Muscle layer of duodenum (tissue), 2 donors: ENCODE measurements around the gene ZFP57.

Experiments used
- H3K27ac ChIP-seq: one replicate; pipeline ENCODE4 v1.7.0; 2013; ENCODE audit warnings: mild to moderate bottlenecking, low read length
- H3K27me3 ChIP-seq: one replicate; pipeline ENCODE4 v1.7.0; 2013; ENCODE audit warnings: low read depth, mild to moderate bottlenecking, control low read depth, low read length
- H3K36me3 ChIP-seq, 2 donors: one replicate each; pipeline ENCODE4 v1.7.0; 2013; ENCODE audit warnings: low read length in 2 of 2, control low read depth in 1 of 2, mild to moderate bottlenecking in 1 of 2; ENCODE audit not compliant: insufficient read depth in 2 of 2, control insufficient read depth in 1 of 2
- H3K4me1 ChIP-seq, 2 donors: one replicate each; pipeline ENCODE4 v1.7.0; 2013; ENCODE audit warnings: low read length in 2 of 2, mild to moderate bottlenecking in 2 of 2, control low read depth in 1 of 2, moderate library complexity in 1 of 2; ENCODE audit not compliant: insufficient read depth in 2 of 2, control insufficient read depth in 1 of 2
- H3K4me3 ChIP-seq, 2 donors: one replicate each; pipeline ENCODE4 v1.7.0; 2013; ENCODE audit warnings: low read length in 2 of 2, low read depth in 1 of 2, mild to moderate bottlenecking in 1 of 2
- H3K9me3 ChIP-seq, 2 donors: one replicate each; pipeline ENCODE4 v1.7.0; 2013; ENCODE audit warnings: low read length in 2 of 2, control low read depth in 1 of 2, mild to moderate bottlenecking in 1 of 2; ENCODE audit not compliant: control insufficient read depth in 1 of 2
- donor health status: healthy.

The ZFP57 gene

DNA sequence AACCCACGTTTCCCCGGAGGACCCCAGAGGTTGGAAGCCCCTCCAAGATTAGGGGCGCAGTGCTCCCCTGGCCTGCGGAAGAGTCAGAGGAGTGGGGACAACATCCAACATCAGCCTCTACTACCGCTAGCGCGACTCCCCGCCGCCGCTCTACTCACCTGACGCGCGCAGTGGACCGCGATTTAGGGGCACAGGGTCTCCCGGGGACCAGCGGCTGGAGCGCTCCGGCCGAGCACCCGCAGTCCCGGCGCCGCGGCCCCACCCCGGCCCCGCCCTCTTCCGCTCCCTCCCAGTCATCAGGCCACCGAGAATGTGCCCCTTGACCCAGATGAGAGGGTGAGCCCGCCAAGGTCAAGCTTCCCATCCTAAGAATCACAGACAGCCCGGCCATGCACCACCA is at the start of gene ZFP57:
ZFP57 (minus strand) TSS at position 249 of the 400 bp plus-strand sequence. CDS start 4,149 bp downstream, outside the sequence.
- H3K4me3 ChIP-seq: peak within 1 kb of the TSS in 1 of 2 donors; percentile 25
- H3K36me3 ChIP-seq: no peaks in the 10 kb centered on the region
- no peak within 1 kb of the TSS for H3K27ac ChIP-seq
- no peaks in the 10 kb centered on the region for H3K27me3 ChIP-seq
- no peaks in the 10 kb centered on the region for H3K4me1 ChIP-seq
- H3K9me3 ChIP-seq: no peaks in the 10 kb centered on the region

DNA sequence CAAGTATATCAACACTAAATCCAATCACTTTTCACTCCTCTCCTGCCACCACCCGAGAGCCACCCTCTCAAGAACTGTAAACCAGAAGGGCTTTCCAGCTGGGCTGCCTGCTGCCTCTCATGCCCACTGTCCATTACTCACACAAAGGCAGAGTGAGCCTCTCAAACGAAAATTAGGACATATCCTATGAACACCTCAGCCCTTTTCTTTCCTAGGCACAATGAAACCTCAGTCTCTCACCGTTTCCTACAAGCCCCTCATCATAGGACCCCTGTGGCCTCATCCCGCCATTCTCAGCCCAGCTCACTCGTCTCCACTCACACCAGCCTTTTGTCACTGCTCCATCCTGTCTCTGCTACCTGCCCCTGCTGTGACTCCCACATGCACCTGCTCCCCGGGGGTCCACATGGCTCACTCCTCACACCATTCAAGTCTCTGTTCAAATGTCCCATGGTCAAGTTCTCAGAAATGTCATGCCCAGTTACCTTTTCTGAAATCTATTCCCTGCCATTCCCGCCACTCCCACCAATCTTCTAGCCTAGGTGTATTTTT is 49.7 kb upstream of the ZFP57 start:
- peaks cover 14 to 16% of the 10 kb centered on the region in 2 donors for H3K36me3 ChIP-seq
- no peak overlapping the region for H3K27ac ChIP-seq
- H3K27me3 ChIP-seq: no peaks in the 10 kb centered on the region
- no peak overlapping the region for H3K4me3 ChIP-seq
- peaks cover 0 to 4% of the 10 kb centered on the region in 2 donors for H3K4me1 ChIP-seq
- no peaks in the 10 kb centered on the region for H3K9me3 ChIP-seq

DNA sequence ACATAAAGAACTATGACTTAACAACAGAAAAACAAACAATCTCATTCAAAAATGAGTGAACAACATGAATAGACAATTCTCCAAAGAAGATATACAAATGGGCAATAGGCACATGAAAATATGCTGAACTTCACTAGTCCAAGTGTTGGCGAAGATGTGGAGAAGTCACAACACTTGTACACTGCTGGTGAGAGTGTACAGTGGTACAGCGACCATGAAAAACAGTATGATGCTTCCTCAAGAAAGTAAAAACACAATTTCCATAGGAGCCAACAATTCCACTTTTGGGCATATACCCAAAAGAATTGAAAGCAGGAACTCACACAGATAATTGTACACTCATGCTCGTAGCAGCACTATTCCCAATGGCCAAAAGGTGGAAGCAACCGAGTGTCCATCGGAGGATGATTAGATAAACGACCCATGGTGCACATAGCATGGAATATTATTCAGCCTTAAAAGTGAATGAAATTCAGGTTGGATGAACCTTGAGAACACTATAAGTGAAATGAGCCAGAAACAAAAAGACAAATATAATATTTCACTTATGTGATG is 48.9 kb upstream of the ZFP57 start:
- Histone ChIP-seq H3K9me3 (no peaks in the 10 kb centered on the region), H3K27me3 (no peaks in the 10 kb centered on the region), H3K4me3 (no peak overlapping the region), H3K4me1 (peaks cover 5% of the 10 kb centered on the region in 2 donors), H3K27ac (no peak overlapping the region), H3K36me3 (peaks cover 21 to 24% of the 10 kb centered on the region in 2 donors)

DNA sequence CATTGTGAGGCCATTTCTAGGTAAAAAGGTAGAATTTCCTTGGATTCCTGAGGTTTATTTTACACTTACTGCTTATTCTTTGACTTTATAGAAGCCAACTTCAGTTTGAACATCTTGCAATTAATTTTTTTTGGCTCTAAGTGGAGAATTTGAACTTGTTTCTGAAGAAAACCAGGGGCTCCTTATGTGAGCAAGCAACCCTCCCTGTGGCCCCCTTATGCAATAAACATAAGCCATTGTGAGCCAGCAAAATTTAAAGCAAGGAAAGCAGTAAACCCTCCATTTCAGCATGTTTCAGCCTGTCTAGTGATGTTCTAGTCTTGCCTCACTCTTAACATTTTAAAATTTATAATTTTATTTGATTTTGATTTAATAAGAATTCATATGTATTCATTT is 47.9 kb upstream of the ZFP57 start:
- Histone ChIP-seq H3K9me3 (no peaks in the 10 kb centered on the region), H3K27me3 (no peaks in the 10 kb centered on the region), H3K36me3 (peaks cover 21 to 25% of the 10 kb centered on the region in 2 donors), H3K27ac (no peak overlapping the region), H3K4me1 (peaks cover 5 to 12% of the 10 kb centered on the region in 2 donors), H3K4me3 (no peak overlapping the region)

DNA sequence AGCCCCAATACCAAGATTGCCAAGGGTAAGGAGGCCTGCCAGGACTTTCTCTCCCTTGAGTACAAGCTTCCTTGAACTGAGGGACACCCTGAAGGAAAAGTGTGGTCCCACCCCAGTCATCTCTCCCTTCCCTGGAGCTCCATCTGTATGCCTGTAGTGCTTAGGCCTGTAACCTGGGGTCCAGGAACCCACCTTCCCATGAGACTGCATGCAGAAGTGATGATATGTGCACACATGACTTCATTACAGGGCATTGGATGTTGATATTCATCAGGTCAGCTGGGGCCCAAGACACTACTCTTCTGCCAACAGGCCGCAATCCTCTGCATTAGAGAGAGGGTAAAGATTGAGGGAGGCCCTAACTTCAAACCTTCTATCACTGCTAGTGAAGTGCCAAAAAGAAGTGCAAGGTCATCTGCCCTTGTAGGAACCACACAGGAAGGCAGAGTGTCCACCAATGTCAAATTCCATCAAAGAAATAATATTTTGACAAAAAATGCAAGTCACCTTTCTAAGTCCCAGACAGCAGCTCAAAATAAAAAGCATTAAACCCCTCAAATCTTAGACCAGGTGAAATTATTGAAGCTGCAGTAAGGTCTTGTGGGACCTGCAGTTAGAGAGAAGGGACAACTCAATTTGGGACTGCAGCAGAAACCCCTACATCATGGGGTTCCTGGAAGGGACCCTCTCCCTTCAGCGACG is 47.4 kb upstream of the ZFP57 start:
- H3K9me3 ChIP-seq: no peaks in the 10 kb centered on the region
- H3K4me3 ChIP-seq: no peak overlapping the region
- no peaks in the 10 kb centered on the region for H3K27me3 ChIP-seq
- peaks cover 21 to 25% of the 10 kb centered on the region in 2 donors for H3K36me3 ChIP-seq
- H3K4me1 ChIP-seq: peaks cover 5 to 12% of the 10 kb centered on the region in 2 donors
- H3K27ac ChIP-seq: no peak overlapping the region

DNA sequence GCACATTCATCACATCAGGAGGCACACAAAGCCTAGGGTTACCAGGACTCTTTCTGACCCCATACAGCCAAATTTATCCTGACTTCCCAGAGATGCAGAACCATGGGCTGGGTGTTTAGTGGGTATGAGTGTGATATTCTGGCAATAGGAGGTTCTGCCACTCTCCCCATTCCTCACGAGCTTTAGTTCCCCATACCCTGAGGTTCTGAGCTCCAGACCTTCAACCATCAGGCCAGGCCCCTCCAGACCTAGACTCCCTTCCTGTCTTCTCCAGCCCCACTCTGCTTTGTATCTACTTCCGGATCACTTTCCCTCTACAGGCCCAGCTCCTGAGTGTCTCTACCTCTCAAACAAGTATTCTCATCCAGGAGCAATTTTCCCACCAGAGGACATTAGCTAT is 46.7 kb upstream of the ZFP57 start:
- Histone ChIP-seq H3K27ac (no peak overlapping the region), H3K4me3 (no peak overlapping the region), H3K4me1 (peaks cover 5 to 12% of the 10 kb centered on the region in 2 donors), H3K27me3 (no peaks in the 10 kb centered on the region), H3K36me3 (peaks cover 21 to 25% of the 10 kb centered on the region in 2 donors), H3K9me3 (no peaks in the 10 kb centered on the region)

DNA sequence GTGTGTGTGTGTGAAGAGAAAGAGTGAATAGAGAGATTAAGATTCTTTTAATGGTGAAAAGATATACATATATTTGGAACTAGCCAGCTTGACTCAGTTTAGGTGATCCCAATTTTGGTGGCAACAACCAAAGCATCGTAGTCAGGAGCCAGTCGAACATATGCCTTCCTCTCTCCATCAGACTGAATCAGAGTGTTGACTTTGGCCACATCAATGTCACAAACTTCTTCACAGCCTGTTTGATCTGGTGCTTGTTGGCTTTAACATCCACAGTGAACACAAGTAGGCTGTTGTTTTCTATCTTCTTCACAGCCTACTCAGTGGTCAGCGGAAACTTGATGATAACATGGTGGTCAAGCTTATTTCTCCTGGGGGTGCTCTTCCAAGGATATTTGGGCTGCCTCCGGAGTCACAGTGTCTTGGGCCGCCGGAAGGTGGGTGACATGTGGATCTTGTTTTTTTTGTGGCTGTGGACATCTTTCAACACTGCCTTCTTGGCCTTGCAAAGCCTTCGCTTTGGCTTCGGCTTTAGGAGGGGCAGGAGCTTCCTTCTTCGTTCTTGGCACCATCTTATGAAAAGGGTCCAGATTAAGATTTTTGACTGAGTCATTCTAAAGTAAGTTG is 45.7 kb upstream of the ZFP57 start:
- Histone ChIP-seq H3K27me3 (no peaks in the 10 kb centered on the region), H3K9me3 (no peaks in the 10 kb centered on the region), H3K27ac (no peak overlapping the region), H3K36me3 (peaks cover 21 to 25% of the 10 kb centered on the region in 2 donors), H3K4me1 (peaks cover 5 to 12% of the 10 kb centered on the region in 2 donors), H3K4me3 (no peak overlapping the region)

DNA sequence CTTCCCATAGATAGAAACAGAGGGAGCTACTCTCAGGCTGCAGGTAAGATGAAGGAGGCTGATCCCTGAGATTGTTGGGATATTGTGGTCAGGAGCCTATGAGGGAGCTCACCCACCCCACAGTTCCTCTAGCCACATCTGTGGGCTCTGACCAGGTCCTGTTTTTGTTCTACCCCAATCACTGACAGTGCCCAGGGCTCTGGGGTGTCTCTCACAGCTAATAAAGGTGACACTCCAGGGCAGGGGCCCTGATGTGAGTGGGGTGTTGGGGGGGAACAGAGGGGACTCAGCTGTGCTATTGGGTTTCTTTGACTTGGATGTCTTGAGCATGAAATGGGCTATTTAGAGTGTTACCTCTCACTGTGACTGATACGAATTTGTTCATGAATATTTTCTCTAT is 45.0 kb upstream of the ZFP57 start:
- no peaks in the 10 kb centered on the region for H3K9me3 ChIP-seq
- no peak overlapping the region for H3K27ac ChIP-seq
- H3K4me3 ChIP-seq: no peak overlapping the region
- H3K36me3 ChIP-seq: peaks cover 21 to 25% of the 10 kb centered on the region in 2 donors
- peaks cover 5 to 12% of the 10 kb centered on the region in 2 donors for H3K4me1 ChIP-seq
- H3K27me3 ChIP-seq: no peaks in the 10 kb centered on the region

DNA sequence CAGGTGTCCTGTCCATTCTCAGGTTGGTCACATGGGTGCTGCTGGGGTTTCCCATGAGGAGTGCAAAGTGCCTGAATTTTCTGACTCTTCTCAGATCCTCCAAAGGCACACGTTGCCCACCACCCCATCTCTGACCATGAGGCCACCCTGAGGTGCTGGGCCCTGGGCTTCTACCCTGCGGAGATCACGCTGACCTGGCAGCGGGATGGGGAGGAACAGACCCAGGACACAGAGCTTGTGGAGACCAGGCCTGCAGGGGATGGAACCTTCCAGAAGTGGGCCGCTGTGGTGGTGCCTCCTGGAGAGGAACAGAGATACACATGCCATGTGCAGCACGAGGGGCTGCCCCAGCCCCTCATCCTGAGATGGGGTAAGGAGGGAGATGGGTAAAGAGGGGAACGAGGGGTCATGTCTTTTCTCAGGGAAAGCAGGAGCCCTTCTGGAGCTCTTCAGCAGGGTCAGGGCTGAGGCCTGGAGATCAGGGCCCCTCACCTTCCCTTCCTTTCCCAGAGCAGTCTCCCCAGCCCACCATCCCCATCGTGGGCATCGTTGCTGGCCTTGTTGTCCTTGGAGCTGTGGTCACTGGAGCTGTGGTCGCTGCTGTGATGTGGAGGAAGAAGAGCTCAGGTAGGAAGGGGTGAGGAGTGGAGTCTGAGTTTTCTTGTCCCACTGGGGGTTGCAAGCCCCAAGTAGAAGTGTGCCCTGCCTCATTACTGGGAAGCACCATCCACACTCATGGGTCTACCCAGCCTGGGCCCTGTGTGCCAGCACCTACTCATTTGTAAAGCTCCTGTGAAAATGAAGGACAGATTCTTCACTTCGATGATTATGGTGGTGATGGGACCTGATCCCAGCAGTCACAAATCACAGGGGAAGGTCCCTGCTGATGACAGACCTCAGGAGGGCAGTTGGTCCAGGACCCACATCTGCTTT is 44.3 kb upstream of the ZFP57 start:
- Histone ChIP-seq H3K27me3 (no peaks in the 10 kb centered on the region), H3K36me3 (peaks cover 21 to 25% of the 10 kb centered on the region in 2 donors), H3K9me3 (no peaks in the 10 kb centered on the region), H3K4me3 (peak overlapping the region in 1 of 2 donors; percentile 92), H3K27ac (no peak overlapping the region), H3K4me1 (peaks cover 5 to 12% of the 10 kb centered on the region in 2 donors)

DNA sequence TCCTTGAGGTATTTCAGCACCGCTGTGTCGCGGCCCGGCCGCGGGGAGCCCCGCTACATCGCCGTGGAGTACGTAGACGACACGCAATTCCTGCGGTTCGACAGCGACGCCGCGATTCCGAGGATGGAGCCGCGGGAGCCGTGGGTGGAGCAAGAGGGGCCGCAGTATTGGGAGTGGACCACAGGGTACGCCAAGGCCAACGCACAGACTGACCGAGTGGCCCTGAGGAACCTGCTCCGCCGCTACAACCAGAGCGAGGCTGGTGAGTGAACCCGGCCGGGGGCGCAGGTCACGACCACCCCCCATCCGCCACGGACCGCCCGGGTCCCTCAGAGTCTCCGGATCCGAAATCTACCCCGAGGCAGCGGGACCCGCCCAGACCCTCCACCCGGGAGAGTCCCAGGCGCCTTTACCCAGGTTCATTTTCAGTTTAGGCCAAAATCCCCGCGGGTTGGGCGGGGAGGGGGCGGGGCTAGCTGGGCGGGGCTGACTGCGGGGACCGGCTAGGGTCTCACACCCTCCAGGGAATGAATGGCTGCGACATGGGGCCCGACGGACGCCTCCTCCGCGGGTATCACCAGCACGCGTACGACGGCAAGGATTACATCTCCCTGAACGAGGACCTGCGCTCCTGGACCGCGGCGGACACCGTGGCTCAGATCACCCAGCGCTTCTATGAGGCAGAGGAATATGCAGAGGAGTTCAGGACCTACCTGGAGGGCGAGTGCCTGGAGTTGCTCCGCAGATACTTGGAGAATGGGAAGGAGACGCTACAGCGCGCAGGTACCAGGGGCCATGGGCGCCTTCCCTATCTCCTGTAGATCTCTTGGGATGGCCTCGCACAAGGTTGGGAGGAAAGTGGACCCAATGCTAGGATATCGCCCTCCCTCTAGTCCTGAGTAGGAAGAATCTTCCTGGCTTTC is 43.0 kb upstream of the ZFP57 start:
- Histone ChIP-seq H3K36me3 (peaks cover 21 to 25% of the 10 kb centered on the region in 2 donors), H3K27me3 (no peaks in the 10 kb centered on the region), H3K9me3 (no peaks in the 10 kb centered on the region), H3K4me1 (peaks cover 5 to 12% of the 10 kb centered on the region in 2 donors), H3K27ac (peak overlapping the region; percentile 79), H3K4me3 (peak overlapping the region; percentile 72 to 92)
